Keratinocyte (primary cell): ENCODE data around the gene CMBL. TPM values are rescaled to one million over a fixed set of nuclear protein-coding genes. Genes with fewer than 3 reads are reported as not detected.
"Not testable (repeated sequence)": the region's sequence is repeated elsewhere in the genome, so short reads cannot be mapped to it uniquely, and the experiment has no call there.

ENCODE experiments used
- DNase-seq: peaks from one replicate; pipeline ENCODE4 v3.0.0-alpha.2; 2011; ENCODE audit warnings: low read depth, missing footprints, low spot score
- FAIRE-seq: peaks from 2 replicates; lab custom pipeline; 2011; peaks lifted over from hg19 to GRCh38; lab: Jason Lieb, UNC
- H2AFZ ChIP-seq: 2 replicates; pipeline ENCODE4 v1.6.0; 2012; ENCODE audit warnings: low read length, control low read depth, inconsistent platforms; ENCODE audit not compliant: control insufficient read depth
- H3K27ac ChIP-seq: 2 replicates; pipeline ENCODE4 v1.5.1; 2011; ENCODE audit warnings: low read length; ENCODE audit not compliant: control insufficient read depth, insufficient read depth
- H3K27me3 ChIP-seq: 3 replicates; pipeline ENCODE4 v1.6.0; 2011; ENCODE audit warnings: low read length; ENCODE audit not compliant: control insufficient read depth, insufficient read depth; ENCODE audit errors: extremely low read depth
- H3K36me3 ChIP-seq, 2 experiments: 2 replicates in 1 of 2; 3 replicates in 1 of 2; pipeline ENCODE4 v1.5.1; 2011; ENCODE audit warnings: low read length in 2 of 2, mild to moderate bottlenecking in 1 of 2; ENCODE audit not compliant: control insufficient read depth in 2 of 2, insufficient read depth in 2 of 2; ENCODE audit errors: extremely low read depth in 1 of 2
- H3K4me1 ChIP-seq: 3 replicates; pipeline ENCODE4 v1.5.1; 2011; ENCODE audit warnings: low read length; ENCODE audit not compliant: control insufficient read depth, insufficient read depth; ENCODE audit errors: extremely low read depth
- H3K4me2 ChIP-seq: 3 replicates; pipeline ENCODE4 v1.6.0; 2011; ENCODE audit warnings: low read depth, low read length; ENCODE audit not compliant: control insufficient read depth, insufficient read depth; ENCODE audit errors: extremely low read depth
- H3K4me3 ChIP-seq, 3 experiments: fragments of 200-600 bp in 1 of 3; sonication (generic) in 1 of 3; 2 replicates in 2 of 3; 3 replicates in 1 of 3; pipeline ENCODE4 v1.5.1; 2011 to 2016; ENCODE audit warnings: low read length in 3 of 3, mild to moderate bottlenecking in 3 of 3, control low read depth in 2 of 3, inconsistent platforms in 1 of 3, low read depth in 1 of 3, mixed read lengths in 1 of 3, mixed run types in 1 of 3, moderate library complexity in 1 of 3; ENCODE audit not compliant: control insufficient read depth in 2 of 3, insufficient read depth in 2 of 3; ENCODE audit errors: extremely low read depth in 1 of 3
- H3K79me2 ChIP-seq: 2 replicates; pipeline ENCODE4 v1.6.0; 2012; ENCODE audit warnings: low read length; ENCODE audit not compliant: control insufficient read depth, insufficient read depth
- H3K9ac ChIP-seq: 3 replicates; pipeline ENCODE4 v1.6.0; 2011; ENCODE audit warnings: low read length; ENCODE audit not compliant: control insufficient read depth, insufficient read depth; ENCODE audit errors: extremely low read depth
- H3K9me1 ChIP-seq: 3 replicates; pipeline ENCODE4 v1.6.0; 2011; ENCODE audit warnings: low read length; ENCODE audit not compliant: control insufficient read depth, insufficient read depth; ENCODE audit errors: extremely low read depth
- H3K9me3 ChIP-seq: 2 replicates; pipeline ENCODE4 v1.5.1; 2012; ENCODE audit warnings: low read depth, low read length; ENCODE audit not compliant: control insufficient read depth
- H4K20me1 ChIP-seq: 3 replicates; pipeline ENCODE4 v1.6.0; 2011; ENCODE audit warnings: low read length; ENCODE audit not compliant: control insufficient read depth, insufficient read depth; ENCODE audit errors: extremely low read depth
- CTCF ChIP-seq, 3 experiments: IDR thresholded peaks in 1 of 3; conservative IDR thresholded peaks in 1 of 3; optimal IDR thresholded peaks in 1 of 3; 2 replicates in 2 of 3; 3 replicates in 1 of 3; pipeline versions ENCODE3 to v1.5.1; 2011; ENCODE audit warnings: low read length in 3 of 3, mild to moderate bottlenecking in 3 of 3, moderate library complexity in 2 of 3, control low read depth in 1 of 3, inconsistent platforms in 1 of 3; ENCODE audit not compliant: insufficient read depth in 2 of 3; ENCODE audit errors: extremely low read depth in 1 of 3
- EZH2 ChIP-seq: IDR thresholded peaks from one replicate; pipeline ENCODE4 v1.6.1; 2012; ENCODE audit warnings: inconsistent platforms, mild to moderate bottlenecking, low read length, moderate library complexity
- dilution Hi-C: fragments of 300-500 bp; cut with MboI; formaldehyde crosslinking; loops from one replicate; pipeline ENCODE4 v1.7.0; 2020; ENCODE audit warnings: low sequenced_read_pairs; ENCODE audit not compliant: extremely low pct_ligation_motif_present
- polyA plus RNA-seq, 5 experiments: library from polyadenylated mRNA; depleted of rRNA in 3 of 5; stranded (reverse) in 3 of 5; stranded (forward) in 1 of 5; unstranded in 1 of 5; fragments of >200 nt; gene quantifications; 1 replicate in 1 of 5; 2 replicates in 3 of 5; 3 replicates in 1 of 5; pipeline versions ENCODE4 v1.2.1 to v1.2.3, GENCODE V29; 2011 to 2012; ENCODE audit warnings: missing spikeins in 2 of 5, low read depth in 1 of 5, low replicate concordance in 1 of 5

Gene CMBL
- polyA plus RNA-seq, 1 donor (not counting 4 experiments of a cell fraction or from before 2014, with no cell fraction given): 9.1 TPM

DNA sequence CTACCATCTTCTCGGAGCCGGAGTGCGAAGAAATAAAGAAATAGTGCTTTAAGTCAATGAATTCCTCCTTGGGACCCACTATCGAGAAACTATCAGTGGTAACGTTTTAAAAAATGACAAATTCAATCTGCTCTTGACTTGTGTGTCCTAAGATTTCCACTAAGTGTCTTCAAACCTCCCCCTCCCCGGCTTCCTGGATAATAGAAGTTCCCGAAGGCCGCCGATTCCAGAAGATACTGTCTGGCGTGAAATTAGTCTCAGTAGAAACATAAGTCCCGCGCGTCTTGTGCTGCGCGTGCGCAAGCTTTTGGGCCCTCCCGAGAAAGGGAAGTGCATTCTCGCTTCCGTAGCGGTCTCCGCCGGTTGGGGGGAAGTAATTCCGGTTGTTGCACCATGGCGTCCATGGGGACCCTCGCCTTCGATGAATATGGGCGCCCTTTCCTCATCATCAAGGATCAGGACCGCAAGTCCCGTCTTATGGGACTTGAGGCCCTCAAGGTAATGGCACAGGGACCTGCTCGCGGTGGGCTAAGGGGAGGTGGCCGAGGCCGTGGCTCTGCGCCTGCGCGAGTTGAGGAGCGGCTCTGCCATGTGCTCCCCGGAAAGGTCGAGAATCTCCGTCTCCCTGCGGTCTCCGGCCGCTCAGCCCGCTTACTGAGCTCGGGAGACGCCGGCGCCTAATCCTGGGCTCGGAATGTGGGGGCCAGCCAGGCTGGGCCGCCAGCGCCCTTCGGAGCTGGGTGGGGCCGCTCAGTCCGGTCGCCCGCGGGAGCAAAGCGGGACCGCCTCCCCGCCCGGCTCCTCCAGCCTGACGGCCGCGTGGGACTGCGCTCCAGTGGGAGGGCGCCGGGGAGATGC is 57.5 kb downstream of the CMBL start, which contains the start of gene CCT5:
CCT5 (plus strand) TSS at position 333 of the 858 bp plus-strand sequence; CDS start at position 394, 61 bp downstream.
- no peaks in the 10 kb centered on the region for H3K9me3 ChIP-seq

DNA sequence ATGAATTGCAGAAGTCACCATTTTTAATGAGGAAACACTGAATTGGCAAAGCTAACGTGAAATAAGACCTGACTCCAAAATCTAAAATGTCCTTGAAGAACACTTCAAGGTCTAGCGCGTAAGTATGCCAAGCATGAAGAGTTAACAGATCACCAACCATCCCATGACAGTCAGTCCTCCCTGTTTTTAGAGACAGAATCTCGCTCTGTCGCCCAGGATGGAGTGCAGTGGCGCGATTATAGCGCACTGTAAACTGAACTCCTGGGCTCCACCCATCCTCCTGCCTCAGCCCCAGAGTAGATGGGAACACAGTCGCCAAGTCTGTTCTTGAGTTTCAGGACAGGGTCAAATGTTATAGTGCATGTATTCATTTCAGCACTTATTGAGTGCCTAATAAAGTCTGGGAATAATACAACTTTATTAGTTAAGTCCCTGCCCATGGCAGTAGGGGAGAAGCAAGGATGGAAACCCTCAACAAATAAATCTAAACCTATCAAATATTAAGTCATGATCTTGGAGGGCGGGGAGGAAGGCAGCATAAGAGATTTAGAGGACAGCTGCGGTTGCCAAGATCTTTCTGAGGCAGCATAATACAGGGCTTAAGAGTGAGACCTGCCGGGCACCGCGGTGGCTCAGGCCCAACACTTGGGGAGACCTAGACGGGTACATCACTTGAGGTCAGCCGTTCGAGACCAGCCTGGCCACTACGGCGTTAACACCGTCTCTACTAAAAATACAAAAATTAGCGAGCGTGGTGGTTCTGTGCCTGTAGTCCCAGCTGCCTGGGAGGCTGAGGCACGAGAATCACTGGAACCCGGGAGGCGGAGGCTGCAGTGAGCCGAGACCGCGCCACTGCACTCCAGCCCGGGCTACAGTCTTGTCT is 59.1 kb downstream of the CMBL start:
- H2AFZ ChIP-seq: no peak overlapping the region
- DNase-seq (no peak), FAIRE-seq (no peak)
- no peaks in the 10 kb centered on the region for H4K20me1 ChIP-seq
- no peak for TF ChIP-seq EZH2
- peaks cover 2% of the 10 kb centered on the region for H3K9me1 ChIP-seq
- peak overlapping the region; percentile 94 for H3K9ac ChIP-seq
- H3K36me3 ChIP-seq: peaks cover 6 to 10% of the 10 kb centered on the region in 2 experiments
- H3K27ac ChIP-seq: peak overlapping the region; percentile 98
- H3K4me1 ChIP-seq: peaks cover 35% of the 10 kb centered on the region
- no peaks in the 10 kb centered on the region for H3K9me3 ChIP-seq
- H3K79me2 ChIP-seq: peaks cover 54% of the 10 kb centered on the region
- dilution Hi-C loops: no loop called here
- peak overlapping the region; percentile 72 to 85 (median 85) for H3K4me3 ChIP-seq
- peak overlapping the region; percentile 98 for H3K4me2 ChIP-seq
- no peaks in the 10 kb centered on the region for H3K27me3 ChIP-seq

More for the DNA sequence above, 57.5 kb downstream of the CMBL start, which contains the start of gene CCT5:
- H3K79me2 ChIP-seq: peaks cover 70% of the 10 kb centered on the region
- peak within 1 kb of the TSS; percentile 94 for H3K9ac ChIP-seq
- H3K27me3 ChIP-seq: no peaks in the 10 kb centered on the region
- DNase-seq (peak; percentile 89), FAIRE-seq (peak; percentile 32)
- H4K20me1 ChIP-seq: no peaks in the 10 kb centered on the region
- H3K9me1 ChIP-seq: peaks cover 2% of the 10 kb centered on the region
- dilution Hi-C loops: no loop called here
- H2AFZ ChIP-seq: peak within 1 kb of the TSS; percentile 97
- peak within 1 kb of the TSS; percentile 98 for H3K4me2 ChIP-seq
- TF ChIP-seq EZH2: no peak
- no peak for TF ChIP-seq CTCF (optimal IDR thresholded peaks at IDR 0.05 in 1 of 3, IDR thresholded peaks at IDR 0.05 in 1 of 3, conservative IDR thresholded peaks at IDR 0.05 in 1 of 3; ENCODE audit: extremely low read depth in 1 of 3, insufficient read depth in 2 of 3, low read length in 3 of 3)
- peaks cover 27% of the 10 kb centered on the region for H3K4me1 ChIP-seq
- H3K27ac ChIP-seq: peak within 1 kb of the TSS; percentile 98
- H3K36me3 ChIP-seq: peaks cover 9 to 18% of the 10 kb centered on the region in 2 experiments
- H3K4me3 ChIP-seq: peak within 1 kb of the TSS; percentile 72 to 85 (median 85)

- Histone ChIP-seq H3K36me3 (peaks cover 2 to 10% of the 10 kb centered on the region in 2 experiments), H3K79me2 (peaks cover 40% of the 10 kb centered on the region), H3K4me1 (peaks cover 36% of the 10 kb centered on the region)
- H3K4me3 ChIP-seq, H3K27me3 ChIP-seq, H2AFZ ChIP-seq, H4K20me1 ChIP-seq, H3K27ac ChIP-seq, FAIRE-seq, dilution Hi-C loops, DNase-seq, H3K9me3 ChIP-seq, H3K9me1 ChIP-seq, H3K9ac ChIP-seq, H3K4me2 ChIP-seq: not testable (repeated sequence)
These were observed 60.5 kb downstream of the CMBL start for GRCh38 chr5:10247217-10247616.
